Kidney tubule cell (primary cell): ENCODE measurements around the gene C1orf52.

Source experiments
- DNase-seq: peaks from one replicate; pipeline ENCODE4 v3.0.0-alpha.2; 2018; ENCODE audit warnings: low spot score

Gene C1orf52

DNA sequence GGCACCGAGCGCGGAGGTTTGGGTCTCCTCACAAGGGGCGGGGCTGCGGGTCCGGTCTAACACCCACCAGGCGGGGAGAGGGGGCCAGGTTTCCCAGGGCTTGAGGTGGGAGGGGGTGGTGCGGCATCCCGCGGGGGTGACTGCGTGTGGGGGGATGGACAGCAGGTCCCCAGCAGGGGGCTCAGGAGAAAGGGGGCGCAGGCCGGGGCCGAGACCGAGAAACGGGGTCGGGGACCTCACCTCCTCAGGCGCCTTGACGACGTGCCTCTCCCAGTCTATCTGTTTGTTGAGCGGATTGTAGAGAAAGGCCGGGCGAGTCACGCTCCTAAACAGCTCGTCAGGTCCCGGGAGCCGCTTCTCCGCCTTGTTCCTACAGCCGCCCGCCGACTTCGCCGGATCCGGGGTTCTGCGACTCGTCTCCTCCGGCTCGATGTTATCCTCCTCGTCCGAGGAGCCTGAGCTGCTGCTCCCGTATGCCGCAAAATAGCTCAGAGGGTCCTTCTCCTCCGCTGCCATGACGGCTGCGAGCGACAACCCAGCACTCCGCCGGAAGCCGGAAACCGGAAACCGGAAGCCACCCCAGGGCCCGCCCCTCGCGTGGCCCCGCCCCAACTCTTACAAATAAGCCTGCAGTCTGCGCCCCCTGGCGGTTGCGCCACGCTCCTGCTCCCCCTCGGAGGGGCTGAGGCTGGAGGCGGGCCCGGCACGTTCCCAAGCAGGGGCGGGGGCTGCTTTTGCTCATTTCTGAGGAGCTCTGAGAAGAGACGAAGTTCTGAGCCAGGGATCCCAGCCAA, at the start of gene C1orf52:
TSS of gene C1orf52 (minus strand) at position 545 of the 794 bp plus-strand sequence. CDS start at position 516, 29 bp downstream.
- peak; percentile 93 for DNase-seq

DNA sequence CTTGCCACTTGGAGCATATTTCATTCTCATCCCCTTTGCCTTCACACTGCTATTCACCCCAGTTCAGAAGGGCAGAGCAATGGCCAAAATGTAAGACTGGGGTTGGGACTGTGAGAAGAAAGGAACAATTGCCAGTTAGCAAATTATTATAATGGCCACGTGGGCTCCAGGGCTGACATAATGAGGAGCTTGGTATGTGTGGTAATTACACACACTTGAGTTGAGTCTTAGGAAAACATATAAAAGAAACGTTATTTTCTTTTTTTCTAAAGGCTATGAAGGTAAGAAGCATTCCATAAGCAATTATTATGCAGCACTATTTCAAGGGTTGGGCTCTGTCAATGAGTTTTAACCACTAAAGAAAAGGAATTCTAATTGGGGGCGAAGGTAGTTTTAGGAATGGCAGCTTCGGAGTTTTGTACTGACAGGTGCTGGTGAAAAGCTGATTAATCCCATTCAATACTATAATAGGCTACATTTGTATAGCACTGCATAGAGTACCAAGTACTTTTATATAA, 49.4 kb upstream of the C1orf52 start:
- no peak for DNase-seq

DNA sequence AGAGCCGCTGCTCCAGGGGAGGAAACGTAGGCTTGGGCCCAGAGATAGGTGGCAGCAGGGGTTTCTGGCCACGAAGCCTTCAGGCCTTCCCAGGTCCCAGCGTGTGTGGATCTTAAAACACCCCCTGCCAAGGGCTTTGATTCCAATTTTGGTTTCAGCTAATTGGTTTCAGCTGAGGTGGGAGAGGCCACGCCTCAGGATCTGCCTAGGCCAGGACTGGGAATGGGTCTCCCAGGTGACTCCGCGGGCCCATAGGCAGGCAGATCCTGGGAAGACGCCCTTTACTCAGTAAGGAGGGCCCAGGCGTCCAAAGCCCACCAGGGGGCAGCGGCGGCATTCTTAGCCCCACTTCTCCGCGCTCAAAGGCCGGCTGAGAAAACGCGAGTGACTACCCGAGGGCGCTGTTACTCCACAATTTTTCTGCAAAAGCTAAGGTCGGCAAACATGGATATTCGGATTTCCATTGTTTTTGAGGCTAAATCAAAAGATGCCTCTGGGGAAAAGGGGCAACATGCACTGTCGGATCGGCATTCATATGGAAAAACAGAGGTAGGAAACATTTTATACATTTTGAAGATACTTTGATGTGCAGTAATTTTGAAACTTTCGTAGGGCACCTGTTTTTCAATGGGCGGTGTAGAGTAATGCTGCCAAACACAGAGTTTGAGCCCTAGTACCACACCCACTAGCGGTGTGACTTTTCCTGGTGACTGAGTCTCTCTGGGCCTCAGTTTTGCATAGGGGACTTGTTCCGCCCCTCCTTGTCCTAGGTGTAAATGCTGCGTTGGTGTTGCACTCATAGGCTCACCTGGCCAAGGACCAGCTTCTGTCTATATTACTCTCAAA, 48.7 kb upstream of the C1orf52 start:
- DNase-seq: peak; percentile 89

DNA sequence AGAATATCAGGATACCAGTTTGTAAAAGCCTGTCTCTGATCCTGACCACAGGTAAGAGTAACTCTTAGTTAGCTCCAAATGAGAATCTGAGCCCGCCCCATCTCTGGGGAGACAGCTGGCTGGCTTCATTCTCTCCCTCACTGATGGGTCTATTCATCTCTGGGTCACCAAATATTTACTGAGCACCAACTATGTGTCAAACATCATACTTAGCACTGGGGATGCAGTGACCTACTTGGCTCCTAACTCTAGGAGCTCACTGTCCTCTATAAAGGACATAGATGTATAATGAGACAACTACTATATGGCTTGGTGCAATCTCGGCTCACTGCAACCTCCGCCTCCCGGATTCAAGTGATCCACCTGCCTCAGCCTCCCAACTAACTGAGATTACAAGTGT, 46.8 kb upstream of the C1orf52 start:
- DNase-seq: no peak

DNA sequence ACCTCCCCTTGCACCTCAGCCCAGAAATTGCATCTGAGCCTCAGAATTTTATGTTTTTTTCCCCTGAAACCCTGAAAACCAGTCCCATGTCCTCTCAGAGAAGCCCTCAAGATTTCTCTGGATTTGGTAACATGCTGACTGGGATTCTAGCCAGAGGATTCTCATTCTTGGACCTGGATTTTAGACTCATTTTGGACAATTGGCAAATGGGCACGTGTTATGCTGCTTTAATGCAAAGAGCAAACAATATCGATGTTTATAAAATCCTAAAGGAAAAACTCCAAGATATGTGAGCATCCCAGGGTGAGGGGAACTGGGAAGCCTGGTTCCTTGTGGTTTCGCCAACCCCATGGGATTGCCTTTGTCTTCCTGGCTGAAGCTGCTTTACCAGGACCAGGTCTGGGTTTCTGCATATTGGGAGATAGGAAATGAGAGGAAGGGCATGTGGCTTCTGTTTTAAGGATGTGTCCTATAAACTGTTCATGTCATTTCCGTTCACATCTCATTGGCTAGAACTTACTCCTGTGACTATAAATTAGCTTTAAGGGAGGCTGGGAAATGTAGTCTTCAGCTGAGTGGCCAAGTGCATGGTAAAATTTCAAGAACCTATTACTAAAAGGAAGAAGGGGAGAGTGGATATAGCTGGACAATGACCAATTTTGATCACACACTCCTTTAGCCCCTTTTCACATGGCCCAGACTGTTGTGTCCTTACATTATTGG, 44.1 kb upstream of the C1orf52 start:
- no peak for DNase-seq

DNA sequence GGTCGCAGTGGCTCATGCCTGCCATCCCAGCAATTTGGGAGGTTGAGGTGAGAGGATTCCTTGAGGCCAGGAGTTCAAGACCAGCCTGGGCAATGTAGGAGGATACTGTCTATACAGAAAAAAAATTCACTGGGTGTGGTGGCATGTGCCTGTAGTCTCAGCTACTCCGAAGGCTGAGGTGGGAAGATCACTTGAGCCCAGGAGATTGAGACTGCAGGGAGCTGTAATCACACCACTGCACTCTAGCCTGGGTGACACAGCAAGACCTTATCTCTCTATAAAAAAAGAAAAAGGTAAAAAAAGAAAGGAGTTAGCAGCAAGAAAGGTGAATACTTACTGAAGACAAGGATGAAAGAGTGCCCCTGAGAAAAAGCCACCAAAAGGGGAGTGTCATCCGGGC, 40.7 kb upstream of the C1orf52 start:
- DNase-seq: no peak

DNA sequence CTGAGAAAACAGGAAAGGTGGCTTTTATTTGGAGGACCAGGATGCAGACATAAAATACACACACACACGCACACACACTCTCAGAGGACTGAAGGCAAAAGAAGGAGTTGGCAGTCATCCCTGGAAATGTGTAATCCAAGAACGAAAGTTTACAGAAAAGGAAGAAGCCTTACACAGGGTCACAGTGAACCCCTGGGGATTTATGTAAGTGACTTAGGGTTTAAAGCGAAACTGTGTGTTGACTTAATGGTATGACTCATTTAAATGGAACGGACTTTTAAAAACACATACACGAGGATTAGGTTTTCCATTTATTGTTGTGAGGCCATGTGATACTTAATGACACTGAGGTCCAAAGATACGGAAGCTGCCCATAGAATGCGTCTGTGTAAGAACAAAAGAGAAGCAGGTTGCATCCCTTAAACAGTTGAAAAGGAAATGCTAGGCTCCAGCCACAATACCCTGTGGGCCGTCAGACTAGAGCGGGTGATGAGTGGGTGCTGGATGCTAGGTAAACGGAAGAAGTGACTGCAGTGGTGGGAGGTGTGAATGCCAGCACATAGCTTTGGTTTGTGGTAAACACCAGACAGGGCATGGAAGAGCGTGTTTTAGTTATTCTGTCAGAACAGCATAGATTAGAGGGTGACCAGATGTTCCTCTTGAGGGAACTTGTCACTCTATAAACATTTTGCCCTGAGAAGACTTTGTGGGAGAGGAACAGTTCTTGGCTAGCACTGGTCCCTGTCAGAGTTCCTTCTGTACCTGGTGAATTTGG, 38.6 kb upstream of the C1orf52 start:
- DNase-seq: peak; percentile 99

DNA sequence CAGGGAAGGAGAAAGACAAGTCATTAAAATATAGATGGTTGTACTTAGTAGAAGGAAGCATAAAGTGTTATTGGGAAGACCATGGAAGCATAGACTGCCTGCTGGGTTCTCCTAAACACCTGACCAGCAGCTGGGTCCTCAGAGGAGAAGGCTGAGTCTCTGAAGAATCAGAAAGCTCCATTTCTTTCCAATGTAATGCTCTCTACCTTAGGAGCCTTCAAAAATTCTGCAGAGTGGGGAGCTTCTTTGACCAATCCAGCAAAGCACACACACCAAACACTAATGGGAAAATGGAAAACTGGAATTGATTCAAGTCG, 38.0 kb upstream of the C1orf52 start:
- no peak for DNase-seq

DNA sequence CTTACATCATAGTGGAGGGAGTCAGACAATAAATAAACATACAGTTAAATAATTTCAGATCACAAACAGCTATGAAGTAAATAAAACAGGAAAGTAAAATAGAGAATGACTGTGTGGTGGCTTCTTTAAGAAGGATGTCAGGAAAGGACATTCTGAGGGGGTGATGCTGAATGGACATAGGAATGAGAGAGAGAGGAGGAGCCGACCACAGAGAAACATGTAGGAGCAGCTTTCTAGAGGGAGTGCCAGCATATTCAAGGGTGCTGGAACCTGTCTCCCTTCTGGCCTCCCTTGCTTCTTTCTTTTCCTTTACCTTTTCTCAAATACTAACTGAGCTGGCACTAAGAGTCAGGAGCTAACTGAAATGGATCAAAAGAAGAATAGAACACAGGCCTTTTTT, 37.5 kb upstream of the C1orf52 start:
- DNase-seq: peak; percentile 76

DNA sequence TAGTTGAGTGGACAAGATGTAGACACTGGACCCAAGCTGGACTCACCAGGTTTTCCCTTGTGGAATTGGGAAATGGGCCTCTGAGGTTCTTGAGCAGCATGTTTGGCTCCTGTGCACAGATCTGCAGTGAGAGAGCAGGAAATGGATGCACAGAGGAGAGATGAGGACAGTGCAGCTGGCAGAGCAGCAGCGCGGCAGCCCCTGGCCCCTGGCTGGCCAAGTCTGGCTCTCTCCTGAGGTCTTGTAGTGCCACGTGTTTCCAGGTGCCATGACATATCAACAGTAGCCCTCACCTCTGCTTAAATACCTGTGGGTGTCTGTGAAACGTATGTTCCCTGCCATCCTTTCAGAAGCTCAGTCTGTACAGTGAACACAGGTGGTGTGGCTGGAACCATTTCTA, 36.2 kb upstream of the C1orf52 start:
- peak; percentile 32 for DNase-seq

DNA sequence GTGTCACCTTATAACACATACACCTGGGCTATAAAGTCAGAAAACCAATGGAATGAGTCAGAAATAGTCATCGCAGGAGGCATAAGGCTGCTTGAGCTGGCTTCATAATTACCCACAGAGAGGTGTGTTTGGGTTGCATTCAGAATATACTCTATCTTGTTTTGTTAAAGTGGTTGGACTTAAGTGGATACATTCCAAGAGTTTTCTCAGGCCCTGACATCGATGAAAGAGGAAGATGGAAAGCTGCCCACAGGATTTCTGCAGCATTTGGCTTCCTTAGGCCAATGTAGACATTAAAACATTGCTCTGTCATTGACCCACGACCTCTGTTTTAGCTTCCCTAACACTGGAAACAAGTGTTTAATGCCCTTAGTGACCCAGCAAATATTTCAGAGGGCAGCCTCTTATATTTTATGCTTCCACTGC, 35.6 kb upstream of the C1orf52 start:
- peak; percentile 98 for DNase-seq

DNA sequence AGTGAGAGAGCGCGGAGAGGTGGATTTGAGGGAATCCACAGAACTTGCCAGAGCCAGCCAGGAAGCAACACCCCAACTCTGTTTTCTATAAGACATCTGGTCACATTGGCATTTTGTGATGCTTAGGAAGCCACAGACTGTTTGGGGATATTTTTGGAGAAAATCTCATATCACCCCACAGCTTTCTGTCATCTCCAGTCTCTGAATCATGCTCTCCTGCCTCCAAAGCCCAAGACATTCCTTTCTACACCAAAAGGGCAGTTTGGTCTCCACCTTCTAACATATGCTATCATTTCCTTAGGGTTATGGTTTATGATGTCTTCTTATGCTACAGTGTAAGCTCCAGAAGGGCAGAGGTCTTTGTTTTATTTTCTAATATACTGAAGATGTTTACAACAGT, 31.4 kb upstream of the C1orf52 start:
- peak; percentile 47 for DNase-seq

DNA sequence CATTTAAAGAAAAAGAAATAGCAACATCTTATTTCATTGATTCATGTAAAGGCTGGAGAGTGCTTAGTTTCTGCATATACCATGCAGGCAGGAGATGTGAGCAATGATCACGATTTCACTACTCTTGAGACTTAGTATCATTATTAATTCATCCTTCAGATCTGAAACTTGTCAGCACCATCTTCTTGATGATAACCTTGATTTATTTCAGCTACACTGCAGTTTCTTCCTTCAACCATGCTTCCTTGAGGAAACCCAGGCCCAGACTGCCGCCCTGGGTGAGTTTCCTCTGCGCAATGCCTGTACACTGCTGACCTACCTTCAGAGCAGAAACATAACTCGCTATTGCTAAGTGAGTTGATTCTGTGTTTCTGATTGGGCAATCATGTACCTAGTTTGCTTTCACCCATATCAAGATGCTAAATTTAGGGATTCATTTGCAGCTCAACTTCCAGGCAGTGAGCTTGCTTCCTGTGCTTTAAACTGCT, 30.4 kb upstream of the C1orf52 start:
- no peak for DNase-seq

DNA sequence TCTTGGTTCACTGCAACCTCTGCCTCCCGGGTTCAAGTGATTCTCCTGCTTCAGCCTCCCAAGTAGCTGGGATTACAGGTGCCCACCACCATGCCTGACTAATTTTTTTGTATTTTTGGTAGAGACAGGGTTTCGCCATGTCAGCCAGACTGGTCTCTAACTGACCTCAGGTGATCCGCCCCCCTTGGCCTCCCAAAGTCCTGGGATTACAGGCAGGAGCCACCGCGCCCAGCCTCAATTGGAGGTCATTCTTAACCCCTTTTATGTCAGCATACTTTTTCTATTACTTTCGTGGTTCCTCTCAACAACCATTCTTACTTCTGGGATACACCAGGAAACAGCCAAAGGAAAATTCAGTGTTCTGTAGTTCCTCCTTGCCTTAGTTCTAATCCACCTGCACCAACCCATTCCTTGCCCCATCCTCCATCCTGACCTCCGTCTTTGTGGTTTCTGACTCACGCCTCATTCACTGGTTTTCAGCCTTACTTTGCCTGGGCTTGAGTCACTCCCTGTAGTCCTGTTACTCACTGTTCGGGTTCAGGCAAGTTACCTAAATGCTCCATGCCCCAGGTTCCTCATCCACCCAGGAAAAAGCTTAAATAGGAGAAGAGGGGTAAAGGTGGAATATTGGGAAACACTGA, 29.9 kb upstream of the C1orf52 start:
- DNase-seq: peak; percentile 99

DNA sequence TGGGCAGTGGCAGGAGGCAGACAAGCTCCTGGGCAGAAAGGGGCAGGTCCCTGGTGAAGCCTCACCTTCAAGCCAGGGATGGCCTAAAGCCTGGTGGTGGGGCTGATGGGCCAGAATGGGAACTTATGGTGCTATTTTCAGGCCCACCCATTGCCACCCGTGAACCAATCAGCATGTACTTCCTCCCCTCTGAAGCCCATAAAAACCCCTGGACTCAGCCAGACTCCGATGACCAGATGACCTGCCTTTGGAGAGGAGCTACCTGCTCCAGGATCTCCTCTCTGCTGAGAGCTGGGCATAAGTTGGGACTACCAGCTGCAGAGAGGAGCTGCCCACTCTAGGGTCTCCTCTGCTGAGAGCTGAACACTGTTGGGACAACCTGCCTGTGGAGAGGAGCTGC, 24.7 kb upstream of the C1orf52 start:
- DNase-seq: no peak

DNA sequence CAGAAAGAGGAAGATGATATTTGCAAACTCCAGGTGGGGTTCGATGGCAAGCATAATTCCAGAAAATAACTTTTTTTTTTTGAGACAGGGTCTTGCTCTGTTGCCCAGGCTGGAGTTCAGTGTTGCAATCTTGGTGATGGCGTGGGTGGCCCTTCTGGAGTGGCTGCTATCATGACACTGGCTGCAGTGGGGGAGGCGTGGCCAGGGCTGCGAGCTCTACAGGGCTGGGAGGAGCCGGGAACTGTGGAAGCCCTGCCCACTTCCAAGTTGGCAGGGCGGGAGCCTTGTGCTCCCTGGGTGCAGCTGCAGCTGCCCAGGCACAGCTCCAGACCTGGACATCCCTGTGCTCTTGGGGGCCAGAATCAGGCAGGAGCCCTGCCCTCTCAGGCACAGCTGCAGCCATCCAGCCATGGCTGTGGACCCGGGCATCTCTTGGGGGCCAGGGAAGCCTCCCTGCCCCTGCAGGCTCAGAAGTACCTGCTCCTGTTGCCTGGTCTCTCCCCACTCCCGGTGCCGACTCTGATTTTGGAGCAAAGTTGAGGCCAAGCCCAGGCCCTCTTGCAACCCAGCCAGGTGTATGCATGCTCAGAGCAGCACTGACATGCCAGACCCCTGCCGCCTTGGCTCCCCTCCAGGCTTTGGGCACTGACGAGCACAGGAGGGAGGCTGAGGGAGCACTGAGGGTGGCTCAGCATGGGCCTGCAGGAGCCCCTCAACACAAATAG, 24.2 kb upstream of the C1orf52 start:
- DNase-seq: no peak

DNA sequence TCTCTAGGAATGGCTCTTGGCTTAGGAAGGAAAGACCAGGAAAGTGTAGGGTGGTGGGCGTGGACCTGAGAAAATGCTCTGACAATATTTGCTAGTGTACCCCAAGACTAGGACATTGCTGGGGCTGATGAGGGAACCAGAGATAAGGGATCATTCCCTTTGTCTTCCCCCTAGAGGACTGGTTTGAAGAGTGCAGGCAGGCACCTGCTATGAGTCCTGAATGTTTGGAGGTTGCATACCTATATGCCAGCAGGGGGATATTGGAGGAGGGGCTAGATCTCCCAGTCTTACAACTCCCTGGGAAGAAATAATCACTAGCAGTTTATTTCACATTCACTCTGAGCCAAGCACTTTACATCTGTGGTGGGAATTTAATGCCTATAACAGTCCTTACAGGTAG, 23.0 kb upstream of the C1orf52 start:
- no peak for DNase-seq

DNA sequence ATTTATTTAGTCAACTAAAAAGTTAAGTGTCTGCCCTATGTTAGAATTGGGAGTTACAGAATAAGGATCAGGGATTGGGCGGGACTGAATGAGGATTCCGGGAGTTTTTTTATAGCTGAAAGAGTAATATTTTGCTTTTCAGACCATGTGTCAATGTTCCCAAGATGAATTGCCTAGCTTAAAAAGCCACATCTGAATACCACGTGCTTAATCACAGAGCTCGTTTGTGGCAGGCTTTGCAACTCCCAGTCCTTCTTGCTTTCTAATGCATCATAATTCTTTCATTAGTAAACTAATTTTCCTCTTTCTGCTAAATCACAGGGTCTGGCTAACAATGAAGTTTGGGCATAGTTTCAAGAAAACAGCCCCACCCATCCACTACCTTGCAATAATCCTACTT, 21.2 kb upstream of the C1orf52 start:
- no peak for DNase-seq

DNA sequence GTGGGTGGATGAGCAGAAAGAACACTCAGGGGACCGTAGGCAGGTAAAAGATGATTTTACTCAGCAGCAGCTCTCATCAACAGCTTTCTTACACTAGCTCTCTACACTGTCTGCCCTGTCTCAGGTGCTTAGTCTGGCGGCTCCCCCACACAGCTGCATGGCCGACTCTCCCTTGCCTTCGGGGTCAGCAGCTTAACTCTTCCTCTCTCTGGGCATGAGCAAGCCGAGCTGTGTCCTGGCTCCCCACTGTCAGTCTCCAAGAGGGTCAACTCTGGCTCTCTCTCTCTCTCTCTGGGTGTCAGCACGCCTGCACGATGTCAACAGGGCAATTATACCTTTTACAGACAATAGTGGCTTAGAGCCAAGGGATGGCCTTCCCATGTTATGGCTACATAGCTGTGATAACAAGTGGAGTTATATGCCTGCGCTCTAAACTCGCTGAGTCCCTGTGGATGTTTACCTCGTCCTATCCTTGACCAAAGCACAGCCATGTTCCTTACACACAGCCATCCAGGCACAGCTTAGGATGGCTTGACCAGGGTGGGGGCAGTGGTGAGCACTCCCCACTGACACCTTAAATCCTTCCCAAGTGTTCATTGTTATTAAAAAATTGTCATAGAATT, 20.1 kb upstream of the C1orf52 start:
- no peak for DNase-seq

DNA sequence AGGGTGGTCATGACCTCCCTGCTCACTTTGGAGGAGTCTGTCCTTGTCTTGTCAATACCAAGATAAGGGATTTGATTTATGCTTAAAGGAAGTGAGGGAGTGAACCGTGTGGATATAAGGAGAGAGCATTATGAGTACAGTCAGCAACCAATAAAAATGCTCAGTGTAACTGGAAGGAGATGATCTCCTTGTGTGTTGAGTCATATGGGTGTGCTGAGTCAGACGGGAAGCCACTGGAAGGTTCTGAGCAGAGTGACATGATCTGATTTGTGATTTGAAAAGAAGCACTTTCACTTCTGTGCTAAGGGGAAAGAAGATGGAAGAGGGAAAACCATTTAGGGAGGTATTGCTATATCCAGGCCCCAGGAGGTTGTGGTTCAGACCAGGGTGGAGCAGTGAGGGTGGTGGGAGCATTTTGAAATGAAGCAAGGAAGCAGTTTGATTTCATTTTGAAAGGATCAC, 19.4 kb upstream of the C1orf52 start:
- peak; percentile 97 for DNase-seq
